Fibroblast of mammary gland (primary cell): ENCODE data around the gene GADD45GIP1.

ENCODE experiments used
- DNase-seq: peaks from one replicate; pipeline ENCODE4 v3.0.0-alpha.2; 2010; ENCODE audit warnings: low read depth
- H3K4me3 ChIP-seq: 2 replicates; pipeline ENCODE4 v1.5.1; 2011; ENCODE audit warnings: low read depth, mild to moderate bottlenecking, low read length, moderate library complexity; ENCODE audit not compliant: control insufficient read depth
- CTCF ChIP-seq: conservative IDR thresholded peaks from 2 replicates; pipeline ENCODE4 v1.5.1; 2011; ENCODE audit warnings: low read depth, low read length, inconsistent platforms; ENCODE audit not compliant: control insufficient read depth, insufficient read depth

The GADD45GIP1 gene

GRCh38 chr19:12956446-12957388, at the start of gene GADD45GIP1:
TSS of gene GADD45GIP1 (minus strand) at chr19:12957223. CDS start at chr19:12957212, 11 bp downstream.
- TF ChIP-seq CTCF, result no peak
- H3K4me3 ChIP-seq, result peak within 1 kb of the TSS; percentile 88
- DNase-seq, result peak; percentile 75

DNA sequence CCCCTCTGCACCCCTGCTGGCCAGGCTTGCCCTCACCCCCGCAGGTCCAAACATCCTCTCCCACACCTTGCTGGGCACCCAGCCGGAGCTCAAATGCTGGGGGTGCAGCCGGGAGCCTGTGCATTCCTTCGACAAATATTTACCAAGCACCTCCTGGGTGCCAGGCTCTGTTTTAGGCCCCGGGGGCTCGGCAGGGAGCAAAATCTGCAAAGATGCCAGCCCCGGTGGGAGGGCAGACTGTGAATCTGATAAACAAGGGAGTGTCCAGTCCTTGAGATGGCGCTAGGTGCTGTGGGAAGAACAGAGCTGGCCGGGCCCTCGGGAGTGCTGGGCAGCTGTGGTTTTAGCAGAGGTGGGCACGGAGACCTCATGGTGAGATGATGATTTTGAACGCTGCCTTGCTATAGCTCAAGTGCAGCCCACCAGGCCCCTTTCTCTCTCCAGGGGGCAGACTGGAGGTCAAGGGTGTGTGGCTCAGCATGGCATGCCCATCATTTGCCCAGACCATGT, 48.9 kb upstream of the GADD45GIP1 start:
- no peak overlapping the region for H3K4me3 ChIP-seq
- no peak for DNase-seq
- TF ChIP-seq CTCF, result no peak

DNA sequence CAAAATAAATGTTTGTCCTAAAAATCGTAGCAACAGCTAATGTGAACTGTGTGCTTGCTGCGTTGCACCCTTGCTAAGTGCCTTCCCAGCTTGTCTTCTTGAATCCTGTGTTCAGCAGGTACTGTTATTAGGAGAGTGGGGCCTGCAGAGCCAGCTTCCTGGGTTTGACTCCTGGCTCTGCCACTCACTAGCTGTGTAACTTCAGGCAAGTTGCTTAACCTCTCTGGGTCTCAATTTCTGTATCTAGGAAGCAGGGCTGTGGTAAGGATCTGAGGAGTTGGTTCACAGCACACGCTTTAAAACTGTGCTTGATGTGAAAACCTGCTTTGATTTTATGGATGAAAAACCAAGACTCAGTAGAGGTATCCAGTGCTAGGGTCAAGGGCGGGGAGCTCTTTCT, 48.2 kb upstream of the GADD45GIP1 start:
- TF ChIP-seq CTCF, result no peak
- DNase-seq, result no peak
- H3K4me3 ChIP-seq, result no peak overlapping the region

DNA sequence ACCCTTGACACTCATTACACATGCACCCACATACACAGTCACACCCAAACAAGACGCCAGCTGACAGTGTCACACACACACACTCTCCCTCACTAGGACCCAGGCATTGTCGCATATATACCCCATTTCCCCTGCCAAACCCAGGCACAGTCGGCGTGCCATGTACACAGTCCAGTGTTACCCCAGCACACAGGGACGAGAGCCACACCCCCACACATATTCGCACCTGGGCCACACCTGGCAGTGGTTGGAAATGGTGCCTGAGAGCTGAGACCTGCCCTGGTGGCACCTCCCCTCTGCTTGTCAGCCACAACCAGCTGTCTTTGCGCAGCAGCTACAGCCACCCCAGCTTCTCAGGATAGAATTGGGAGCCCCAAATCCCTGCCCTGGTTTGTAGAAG, 47.2 kb upstream of the GADD45GIP1 start:
- no peak for TF ChIP-seq CTCF
- H3K4me3 ChIP-seq, result no peak overlapping the region
- DNase-seq, result no peak

- no peak for DNase-seq
- H3K4me3 ChIP-seq, result no peak overlapping the region
- no peak for TF ChIP-seq CTCF
These were observed 46.1 kb upstream of the GADD45GIP1 start for GRCh38 chr19:13003081-13003480.

- no peak for TF ChIP-seq CTCF
- peak overlapping the region; percentile 3 for H3K4me3 ChIP-seq
- peak; percentile 65 for DNase-seq
These were observed 45.3 kb upstream of the GADD45GIP1 start for GRCh38 chr19:13002166-13002898.
